Stimulated activated CD8-positive, alpha-beta memory T cell treated with anti-CD3 and anti-CD28 coated beads, Interleukin-12 subunit alpha, Interleukin-12 subunit beta, amount 100 ng/mL, for 24 hours (primary cell): ENCODE measurements around the gene NOTCH4.
"Not testable (repeated sequence)": the region's sequence is repeated elsewhere in the genome, so short reads cannot be mapped to it uniquely, and the experiment has no call there.

Experiments
- DNase-seq: peaks from one replicate; pipeline ENCODE4 v3.0.0-alpha.2; 2020; ENCODE audit errors: extremely low read depth

The NOTCH4 gene

GRCh38 chr6:32193096-32193495, 30.8 kb downstream of the NOTCH4 start:
- DNase-seq, result not testable (repeated sequence)

- no peak for DNase-seq
Observed at GRCh38 chr6:32192608-32193039, 31.2 kb downstream of the NOTCH4 start, which contains the start of gene GPSM3. TSS of gene GPSM3 (minus strand) at chr6:32192643. CDS start at chr6:32192513, 130 bp downstream.

GRCh38 chr6:32191696-32192607, 31.9 kb downstream of the NOTCH4 start:
- no peak for DNase-seq

- DNase-seq, result no peak
Observed at GRCh38 chr6:32190911-32191677, 32.8 kb downstream of the NOTCH4 start.

- DNase-seq, result peak; percentile 65
Observed at GRCh38 chr6:32190054-32190851, 33.6 kb downstream of the NOTCH4 start, which contains the start of gene PBX2. TSS of gene PBX2 (minus strand) at chr6:32190202. CDS start at chr6:32189915, 287 bp downstream.

GRCh38 chr6:32189742-32190053, 34.2 kb downstream of the NOTCH4 start:
- no peak for DNase-seq

- no peak for DNase-seq
Observed at GRCh38 chr6:32189069-32189741, 34.7 kb downstream of the NOTCH4 start.

- no peak for DNase-seq
Observed at GRCh38 chr6:32188381-32189068, 35.3 kb downstream of the NOTCH4 start.

GRCh38 chr6:32187725-32188380, 36.0 kb downstream of the NOTCH4 start:
- not testable (repeated sequence) for DNase-seq

- DNase-seq, result no peak
Observed at GRCh38 chr6:32187009-32187709, 36.7 kb downstream of the NOTCH4 start.

GRCh38 chr6:32186151-32186840, 37.6 kb downstream of the NOTCH4 start:
- not testable (repeated sequence) for DNase-seq

- DNase-seq, result not testable (repeated sequence)
Observed at GRCh38 chr6:32185681-32186131, 38.2 kb downstream of the NOTCH4 start.

- DNase-seq, result no peak
Observed at GRCh38 chr6:32184084-32184640, 39.7 kb downstream of the NOTCH4 start, which contains the start of gene AGER. TSS of gene AGER (minus strand) at chr6:32184253. CDS start at chr6:32184222, 31 bp downstream.

GRCh38 chr6:32183483-32184083, 40.3 kb downstream of the NOTCH4 start:
- DNase-seq, result no peak

GRCh38 chr6:32183030-32183429, 40.8 kb downstream of the NOTCH4 start:
- DNase-seq, result no peak

GRCh38 chr6:32182555-32182981, 41.3 kb downstream of the NOTCH4 start:
- DNase-seq, result no peak

- DNase-seq, result no peak
Observed at GRCh38 chr6:32181915-32182529, 41.8 kb downstream of the NOTCH4 start.
